Thyroid gland (tissue), 4 donors: Measurements from ENCODE around the gene CISD2.

Experiments used
- CTCF ChIP-seq, 6 experiments: fragments of 200-600 bp in 3 of 6; fragments of 450-650 bp in 3 of 6; sonication (generic) in 3 of 6; IDR thresholded peaks; one replicate each; pipeline ENCODE4 v1.5.1; 2016 to 2019; ENCODE audit warnings: antibody characterized with exemption in 6 of 6, mild to moderate bottlenecking in 2 of 6, inconsistent platforms in 1 of 6, moderate library complexity in 1 of 6
- POLR2A ChIP-seq, 2 donors: fragments of 450-650 bp; IDR thresholded peaks; one replicate each; pipeline ENCODE4 v1.6.1; 2017; ENCODE audit warnings: antibody characterized with exemption in 2 of 2, mild to moderate bottlenecking in 2 of 2, moderate library complexity in 1 of 2

GRCh38 chr4:102849579-102850104 lies 19.1 kb upstream of the CISD2 start:
- TF ChIP-seq CTCF (IDR thresholded peaks at IDR 0.05) (no peak), POLR2A (IDR thresholded peaks at IDR 0.05) (no peak)
